ENCODE measurements around the gene IGFL3. TPM values are rescaled to one million over a fixed set of nuclear protein-coding genes. Genes with fewer than 3 reads are reported as not detected.

The IGFL3 gene
- total and polyA plus RNA-seq, 4 donors, result not detected

- Histone ChIP-seq H3K27ac (ENCODE audit: low read depth in 1 of 2, low read length in 2 of 2) (peak overlapping the region in 1 of 2 donors; percentile 58), H3K27me3 (ENCODE audit: control insufficient read depth in 1 of 2, insufficient read depth in 2 of 2, low read length in 1 of 2) (no peaks in the 10 kb centered on the region), H3K4me1 (ENCODE audit: control insufficient read depth in 1 of 2, insufficient read depth in 2 of 2, low read length in 2 of 2) (no peaks in the 10 kb centered on the region), H3K36me3 (ENCODE audit: control insufficient read depth in 1 of 2, insufficient read depth in 2 of 2, low read length in 1 of 2) (no peaks in the 10 kb centered on the region), H3K9me3 (ENCODE audit: control insufficient read depth, low read length) (no peaks in the 10 kb centered on the region), H3K4me3 (ENCODE audit: low read length in 2 of 2) (no peak overlapping the region)
- DNase-seq (no peak), ATAC-seq (ENCODE audit: low FRiP score) (no peak)
- 86 to 90% methylated on average over 4 of the region's 4 CpGs for WGBS, 2 donors
- intact Hi-C loops (cut with DNase I), result no loop called here
These were observed 8.1 kb upstream of the IGFL3 start for GRCh38 chr19:46132508-46133100.

GRCh38 chr19:46131485-46132143, 7.1 kb upstream of the IGFL3 start:
- 62 to 74% methylated on average over 10 of the region's 10 CpGs for WGBS, 2 donors
- intact Hi-C loops (cut with DNase I), result no loop called here
- ATAC-seq (ENCODE audit: low FRiP score) (no peak), DNase-seq (no peak)
- Histone ChIP-seq H3K4me1 (ENCODE audit: control insufficient read depth in 1 of 2, insufficient read depth in 2 of 2, low read length in 2 of 2) (no peaks in the 10 kb centered on the region), H3K36me3 (ENCODE audit: control insufficient read depth in 1 of 2, insufficient read depth in 2 of 2, low read length in 1 of 2) (no peaks in the 10 kb centered on the region), H3K27me3 (ENCODE audit: control insufficient read depth in 1 of 2, insufficient read depth in 2 of 2, low read length in 1 of 2) (no peaks in the 10 kb centered on the region), H3K27ac (ENCODE audit: low read depth in 1 of 2, low read length in 2 of 2) (no peak overlapping the region), H3K4me3 (ENCODE audit: low read length in 2 of 2) (no peak overlapping the region), H3K9me3 (ENCODE audit: control insufficient read depth, low read length) (no peaks in the 10 kb centered on the region)

- H3K27me3 ChIP-seq (ENCODE audit: control insufficient read depth in 1 of 2, insufficient read depth in 2 of 2, low read length in 1 of 2), result no peaks in the 10 kb centered on the region
- no peaks in the 10 kb centered on the region for H3K9me3 ChIP-seq (ENCODE audit: control insufficient read depth, low read length)
- no peaks in the 10 kb centered on the region for H3K4me1 ChIP-seq (ENCODE audit: control insufficient read depth in 1 of 2, insufficient read depth in 2 of 2, low read length in 2 of 2)
- intact Hi-C loops (cut with DNase I), result no loop called here
- ATAC-seq (ENCODE audit: low FRiP score) (no peak), DNase-seq (no peak)
- no peaks in the 10 kb centered on the region for H3K36me3 ChIP-seq (ENCODE audit: control insufficient read depth in 1 of 2, insufficient read depth in 2 of 2, low read length in 1 of 2)
- WGBS, 2 donors, result 44 to 70% methylated on average over 2 of the region's 2 CpGs
- H3K4me3 ChIP-seq (ENCODE audit: low read length in 2 of 2), result no peak overlapping the region
- H3K27ac ChIP-seq (ENCODE audit: low read depth in 1 of 2, low read length in 2 of 2), result no peak overlapping the region
These were observed 1.6 kb upstream of the IGFL3 start for GRCh38 chr19:46126086-46126580.

DNA sequence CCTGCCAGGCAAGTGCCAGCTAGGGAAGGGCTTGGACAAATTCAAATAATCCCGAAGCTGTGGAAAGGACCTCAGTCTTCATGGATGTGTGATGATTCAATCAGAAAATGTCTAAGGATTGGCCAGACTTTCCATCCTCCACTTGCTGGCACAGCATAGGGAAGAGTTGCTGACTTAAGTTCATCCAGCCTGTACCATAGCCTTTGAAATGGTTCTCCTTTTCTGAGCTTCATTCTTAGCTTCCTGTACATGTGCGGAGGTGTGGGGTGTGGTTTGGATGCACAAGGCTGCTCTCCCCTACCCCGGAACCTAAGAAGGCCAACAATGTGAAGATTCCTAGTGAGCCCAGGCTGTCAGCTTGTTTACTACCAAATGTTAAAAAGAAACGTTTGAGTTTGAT, 959 bp upstream of the IGFL3 start:
- Histone ChIP-seq H3K9me3 (ENCODE audit: control insufficient read depth, low read length) (no peaks in the 10 kb centered on the region), H3K4me3 (ENCODE audit: low read length in 2 of 2) (no peak overlapping the region), H3K4me1 (ENCODE audit: control insufficient read depth in 1 of 2, insufficient read depth in 2 of 2, low read length in 2 of 2) (no peaks in the 10 kb centered on the region), H3K27me3 (ENCODE audit: control insufficient read depth in 1 of 2, insufficient read depth in 2 of 2, low read length in 1 of 2) (no peaks in the 10 kb centered on the region), H3K36me3 (ENCODE audit: control insufficient read depth in 1 of 2, insufficient read depth in 2 of 2, low read length in 1 of 2) (no peaks in the 10 kb centered on the region), H3K27ac (ENCODE audit: low read depth in 1 of 2, low read length in 2 of 2) (no peak overlapping the region)
- intact Hi-C loops (cut with DNase I), result no loop called here
- DNase-seq (no peak), ATAC-seq (ENCODE audit: low FRiP score) (no peak)
- 76 to 81% methylated on average over 4 of the region's 4 CpGs for WGBS, 2 donors

- no peaks in the 10 kb centered on the region for H3K36me3 ChIP-seq (ENCODE audit: control insufficient read depth in 1 of 2, insufficient read depth in 2 of 2, low read length in 1 of 2)
- ATAC-seq (ENCODE audit: low FRiP score) (no peak), DNase-seq (no peak)
- H3K4me3 ChIP-seq (ENCODE audit: low read length in 2 of 2), result no peak overlapping the region
- no peak overlapping the region for H3K27ac ChIP-seq (ENCODE audit: low read depth in 1 of 2, low read length in 2 of 2)
- H3K9me3 ChIP-seq (ENCODE audit: control insufficient read depth, low read length), result peaks cover 6% of the 10 kb centered on the region
- H3K27me3 ChIP-seq (ENCODE audit: control insufficient read depth in 1 of 2, insufficient read depth in 2 of 2, low read length in 1 of 2), result no peaks in the 10 kb centered on the region
- intact Hi-C loops (cut with DNase I), result no loop called here
- no peaks in the 10 kb centered on the region for H3K4me1 ChIP-seq (ENCODE audit: control insufficient read depth in 1 of 2, insufficient read depth in 2 of 2, low read length in 2 of 2)
- 81 to 84% methylated on average over 3 of the region's 3 CpGs for WGBS, 2 donors
These were observed 6.4 kb downstream of the IGFL3 start for GRCh38 chr19:46118136-46118535.

GRCh38 chr19:46116121-46116520, 8.4 kb downstream of the IGFL3 start:
- Histone ChIP-seq H3K4me1 (ENCODE audit: control insufficient read depth in 1 of 2, insufficient read depth in 2 of 2, low read length in 2 of 2) (no peaks in the 10 kb centered on the region), H3K27me3 (ENCODE audit: control insufficient read depth in 1 of 2, insufficient read depth in 2 of 2, low read length in 1 of 2) (no peaks in the 10 kb centered on the region), H3K36me3 (ENCODE audit: control insufficient read depth in 1 of 2, insufficient read depth in 2 of 2, low read length in 1 of 2) (no peaks in the 10 kb centered on the region), H3K27ac (ENCODE audit: low read depth in 1 of 2, low read length in 2 of 2) (no peak overlapping the region), H3K9me3 (ENCODE audit: control insufficient read depth, low read length) (peaks cover 6% of the 10 kb centered on the region), H3K4me3 (ENCODE audit: low read length in 2 of 2) (no peak overlapping the region)
- 69 to 71% methylated on average over 3 of the region's 3 CpGs for WGBS, 2 donors
- DNase-seq, result no peak
- ATAC-seq (ENCODE audit: low FRiP score), result no peak
- intact Hi-C loops (cut with DNase I), result no loop called here

DNA sequence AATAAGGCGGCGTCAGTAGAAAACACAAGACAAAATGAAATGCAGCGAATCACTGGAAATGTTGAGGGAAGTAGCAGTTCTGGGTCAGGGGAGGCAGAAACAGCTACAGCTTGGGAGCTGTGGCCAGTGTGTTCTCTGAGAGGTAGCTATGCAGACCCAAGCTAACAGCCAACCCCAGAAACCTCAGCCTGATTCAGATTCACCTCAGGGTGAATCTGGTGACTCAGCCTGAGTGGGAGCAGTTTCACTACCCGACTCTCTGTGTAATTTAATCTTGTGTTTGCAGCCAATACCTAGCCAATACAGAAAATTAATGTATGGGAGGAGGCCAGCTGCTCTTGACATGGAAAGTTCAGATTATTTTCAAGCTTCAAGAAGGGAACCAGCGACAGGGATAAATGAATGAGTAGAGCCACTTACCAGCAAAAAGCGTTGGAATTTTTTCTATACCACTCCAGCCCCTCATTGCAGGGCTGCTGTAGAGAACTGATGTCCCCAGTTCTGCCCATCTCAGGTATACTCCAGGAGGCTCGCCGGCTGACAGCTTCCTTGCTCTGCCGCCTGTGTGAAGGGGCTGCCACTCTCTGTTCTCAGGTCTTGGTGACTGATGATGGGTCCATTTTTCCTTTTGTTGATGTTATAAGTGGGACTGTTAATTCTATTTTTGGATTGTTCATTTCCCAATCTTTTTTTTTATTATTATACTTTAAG, 8.9 kb downstream of the IGFL3 start:
- DNase-seq (no peak), ATAC-seq (ENCODE audit: low FRiP score) (no peak)
- H3K4me3 ChIP-seq (ENCODE audit: low read length in 2 of 2), result no peak overlapping the region
- 68 to 74% methylated on average over 9 of the region's 9 CpGs for WGBS, 2 donors
- no peaks in the 10 kb centered on the region for H3K4me1 ChIP-seq (ENCODE audit: control insufficient read depth in 1 of 2, insufficient read depth in 2 of 2, low read length in 2 of 2)
- no peaks in the 10 kb centered on the region for H3K36me3 ChIP-seq (ENCODE audit: control insufficient read depth in 1 of 2, insufficient read depth in 2 of 2, low read length in 1 of 2)
- peaks cover 6% of the 10 kb centered on the region for H3K9me3 ChIP-seq (ENCODE audit: control insufficient read depth, low read length)
- H3K27me3 ChIP-seq (ENCODE audit: control insufficient read depth in 1 of 2, insufficient read depth in 2 of 2, low read length in 1 of 2), result no peaks in the 10 kb centered on the region
- H3K27ac ChIP-seq (ENCODE audit: low read depth in 1 of 2, low read length in 2 of 2), result no peak overlapping the region
- intact Hi-C loops (cut with DNase I), result no loop called here

DNA sequence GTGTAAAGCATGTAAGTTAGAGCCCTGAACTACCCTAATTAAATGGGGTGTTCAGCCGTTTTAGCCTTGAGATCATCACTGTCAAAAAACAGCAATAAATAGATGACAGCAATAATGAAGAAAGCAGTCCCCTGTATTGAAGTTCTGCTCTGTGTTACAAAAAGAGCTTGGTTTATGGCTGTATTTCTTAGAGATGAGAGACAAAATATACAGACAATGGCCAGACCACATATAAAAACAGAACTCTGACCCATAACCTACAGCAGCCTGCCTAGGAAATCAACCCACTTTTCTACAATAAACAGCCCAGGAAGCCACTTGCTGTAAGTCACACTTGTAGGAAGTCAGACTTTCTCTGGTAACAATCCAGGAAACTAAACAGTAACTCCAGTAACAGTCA, 10.8 kb downstream of the IGFL3 start:
- WGBS, 2 donors, result 14 to 17% methylated on average over 1 of the region's 1 CpG
- intact Hi-C loops (cut with DNase I), result no loop called here

GRCh38 chr19:46112527-46112926, 12.0 kb downstream of the IGFL3 start:
- H3K36me3 ChIP-seq (ENCODE audit: control insufficient read depth in 1 of 2, insufficient read depth in 2 of 2, low read length in 1 of 2), result no peaks in the 10 kb centered on the region
- WGBS, 2 donors, result 60 to 64% methylated on average over 2 of the region's 2 CpGs
- no peaks in the 10 kb centered on the region for H3K27me3 ChIP-seq (ENCODE audit: control insufficient read depth in 1 of 2, insufficient read depth in 2 of 2, low read length in 1 of 2)
- DNase-seq (no peak), ATAC-seq (ENCODE audit: low FRiP score) (no peak)
- no peaks in the 10 kb centered on the region for H3K9me3 ChIP-seq (ENCODE audit: control insufficient read depth, low read length)
- H3K4me3 ChIP-seq (ENCODE audit: low read length in 2 of 2), result no peak overlapping the region
- intact Hi-C loops (cut with DNase I), result no loop called here
- no peaks in the 10 kb centered on the region for H3K4me1 ChIP-seq (ENCODE audit: control insufficient read depth in 1 of 2, insufficient read depth in 2 of 2, low read length in 2 of 2)
- H3K27ac ChIP-seq (ENCODE audit: low read depth in 1 of 2, low read length in 2 of 2), result no peak overlapping the region

More for the DNA sequence above, 10.8 kb downstream of the IGFL3 start:
- Histone ChIP-seq H3K36me3 (ENCODE audit: control insufficient read depth in 1 of 2, insufficient read depth in 2 of 2, low read length in 1 of 2) (no peaks in the 10 kb centered on the region), H3K4me1 (ENCODE audit: control insufficient read depth in 1 of 2, insufficient read depth in 2 of 2, low read length in 2 of 2) (no peaks in the 10 kb centered on the region), H3K27me3 (ENCODE audit: control insufficient read depth in 1 of 2, insufficient read depth in 2 of 2, low read length in 1 of 2) (no peaks in the 10 kb centered on the region), H3K27ac (ENCODE audit: low read depth in 1 of 2, low read length in 2 of 2) (no peak overlapping the region), H3K9me3 (ENCODE audit: control insufficient read depth, low read length) (no peaks in the 10 kb centered on the region), H3K4me3 (ENCODE audit: low read length in 2 of 2) (no peak overlapping the region)
- ATAC-seq (ENCODE audit: low FRiP score), result no peak
- DNase-seq, result no peak

Data from aorta (tissue), 5 donors.